DMS53 treated with DMSO at 0.1 percent for 48 hours (cell line): ENCODE measurements around the gene ATE1.
"Not testable (repeated sequence)": the region's sequence is repeated elsewhere in the genome, so short reads cannot be mapped to it uniquely, and the experiment has no call there.

ENCODE experiments used
- DNase-seq: peaks from one replicate; lab custom pipeline; 2025; ENCODE audit not compliant: unreplicated experiment; lab: John Stamatoyannopoulos, UW

The ATE1 gene

GRCh38 chr10:121796342-121796741 is 131.5 kb downstream of the ATE1 start:
- no peak for DNase-seq

GRCh38 chr10:121792198-121792597 is 135.6 kb downstream of the ATE1 start:
- no peak for DNase-seq

GRCh38 chr10:121791761-121792160 is 136.1 kb downstream of the ATE1 start:
- no peak for DNase-seq

DNA sequence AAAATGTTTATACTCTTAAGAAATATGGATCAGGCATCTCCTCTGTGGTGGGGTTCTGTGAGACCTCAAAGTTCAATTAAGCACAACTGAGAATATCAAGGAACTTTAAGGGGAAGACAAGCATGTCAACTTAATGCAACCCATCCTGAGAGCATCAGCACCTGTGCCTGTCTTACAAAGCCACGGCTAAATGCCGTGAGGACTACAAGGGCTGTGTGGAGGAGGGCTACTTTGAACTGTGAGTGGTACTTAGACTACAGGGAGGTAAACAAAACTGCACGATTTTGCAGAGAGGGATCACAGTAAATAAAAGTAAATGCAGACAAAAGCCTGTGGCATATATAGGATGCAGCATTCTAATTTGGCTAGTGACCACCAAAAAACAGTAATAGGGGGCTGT is 139.1 kb downstream of the ATE1 start:
- DNase-seq = peak; percentile 30

- DNase-seq = no peak
Measured at GRCh38 chr10:121788115-121788514, 139.7 kb downstream of the ATE1 start.

- DNase-seq = no peak
Measured at GRCh38 chr10:121787169-121787568, 140.7 kb downstream of the ATE1 start.

DNA sequence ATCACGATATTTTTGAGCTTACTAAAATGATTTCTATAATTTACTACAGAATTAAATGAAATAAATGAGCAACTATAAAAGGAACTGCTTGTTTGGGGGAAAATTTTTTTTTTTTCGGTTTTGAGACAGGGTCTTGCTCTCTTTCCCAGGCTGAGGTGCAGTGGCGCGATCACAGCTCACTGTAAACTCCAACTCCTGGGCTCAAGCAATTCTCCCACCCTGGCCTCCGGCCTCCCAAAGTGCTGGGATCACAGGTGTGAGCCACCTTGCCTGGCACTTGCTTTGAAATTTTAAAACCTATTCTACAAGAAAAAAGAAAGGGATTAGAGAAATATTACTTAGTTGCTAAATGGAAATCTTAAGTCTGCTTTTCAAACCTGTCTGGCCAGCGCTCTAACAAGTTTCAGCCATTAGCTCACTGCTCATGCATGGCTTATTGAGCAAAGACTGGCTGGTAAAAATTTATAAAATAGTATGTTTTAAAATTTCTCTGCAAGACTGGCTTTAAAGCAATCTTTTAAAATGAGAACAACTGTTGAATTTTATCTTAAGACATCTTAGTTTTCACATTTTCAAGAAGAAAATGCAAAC is 144.0 kb downstream of the ATE1 start:
- no peak for DNase-seq

DNA sequence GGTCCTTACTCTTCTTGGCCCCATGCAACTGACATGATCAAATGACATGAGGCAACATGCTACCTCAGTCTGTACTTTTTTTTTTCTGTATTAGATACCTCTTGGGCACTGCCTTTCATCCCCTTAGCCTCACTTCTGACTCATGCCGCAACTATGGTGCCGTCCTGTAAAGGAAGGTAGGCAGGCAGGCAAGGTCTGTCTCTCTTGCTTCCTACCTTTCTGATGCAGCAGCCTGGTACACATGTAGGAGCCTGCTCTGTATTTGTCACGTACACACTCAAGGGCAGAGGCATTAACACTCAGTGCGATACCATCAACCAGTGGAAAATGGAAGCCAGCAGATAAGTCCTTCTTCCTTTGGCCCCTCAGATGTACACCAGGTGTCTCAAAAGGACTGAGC is 146.7 kb downstream of the ATE1 start:
- no peak for DNase-seq

DNA sequence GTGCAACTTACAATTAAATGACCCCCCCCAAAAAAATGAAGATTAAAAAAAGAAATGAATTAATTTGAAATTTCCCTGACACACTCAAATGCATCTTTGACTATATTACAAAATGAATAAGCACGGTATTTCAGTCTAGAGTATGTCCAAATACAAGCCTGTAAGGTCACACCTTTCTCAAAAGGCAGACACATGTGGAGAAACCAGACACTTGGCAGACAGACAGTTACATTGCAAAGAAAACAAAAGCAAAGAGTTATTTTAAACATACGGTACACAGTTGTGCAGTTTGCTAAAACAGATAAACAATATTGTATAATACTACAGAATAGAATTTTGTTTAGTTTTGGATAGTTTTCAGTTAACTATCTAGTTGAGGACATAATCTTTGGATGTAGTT is 153.0 kb downstream of the ATE1 start:
- no peak for DNase-seq

DNA sequence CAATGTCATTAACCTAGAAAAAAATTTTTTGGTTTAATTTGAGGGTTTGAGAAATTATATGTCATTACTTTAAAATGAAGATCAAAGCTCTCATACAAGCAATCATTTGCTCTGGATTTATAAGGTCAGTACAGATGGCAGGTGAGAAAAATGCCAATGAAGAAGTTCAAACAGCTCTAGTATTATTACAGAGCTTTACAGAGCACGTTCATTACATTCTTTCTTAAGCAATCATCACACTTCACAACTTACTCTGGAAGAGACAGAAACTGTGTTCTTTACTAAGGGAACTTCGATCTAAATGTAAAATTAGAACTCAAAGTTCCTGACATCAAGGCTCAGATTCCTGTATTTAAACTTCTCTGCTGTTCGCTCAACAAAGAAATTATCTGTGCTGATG is 153.4 kb downstream of the ATE1 start:
- no peak for DNase-seq

- no peak for DNase-seq
Measured at GRCh38 chr10:121772884-121773283, 154.9 kb downstream of the ATE1 start.

GRCh38 chr10:121772406-121772805 is 155.4 kb downstream of the ATE1 start:
- DNase-seq = no peak

DNA sequence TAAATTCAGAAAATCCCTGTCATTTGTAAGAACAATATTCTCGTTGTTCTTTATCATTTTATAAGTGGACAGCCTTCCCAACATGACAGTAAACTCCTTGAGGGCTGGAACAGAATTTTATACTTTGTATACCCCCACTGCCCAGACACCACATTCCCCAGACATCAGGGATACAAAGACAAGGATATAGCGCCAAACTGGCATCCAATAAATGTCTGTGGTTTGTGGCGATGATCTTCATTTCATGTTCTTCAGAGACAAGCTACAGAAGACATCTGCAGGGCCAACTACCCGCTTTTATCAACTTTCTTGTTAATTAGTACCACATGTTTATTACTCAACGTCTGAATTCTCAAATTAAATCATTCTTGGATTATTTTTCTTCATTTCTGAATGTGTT is 155.9 kb downstream of the ATE1 start:
- no peak for DNase-seq

DNA sequence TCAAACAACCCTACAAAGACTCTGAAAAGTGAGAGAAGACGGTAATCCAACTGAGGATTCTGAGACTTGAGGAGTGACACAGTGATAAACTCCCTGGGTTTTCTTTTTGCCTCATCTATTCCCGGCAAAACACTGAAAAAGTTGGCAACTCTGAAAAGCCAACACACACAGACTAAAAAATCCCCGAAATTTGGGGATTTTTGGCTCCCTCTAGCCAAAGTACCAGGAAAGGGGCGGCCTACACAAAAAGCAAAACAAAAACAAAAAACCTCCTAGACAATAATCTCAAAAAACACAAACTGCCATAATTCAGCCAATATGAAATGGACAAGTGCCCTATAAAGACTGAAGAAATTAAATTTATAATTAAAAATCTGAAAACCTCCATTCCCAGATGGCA is 161.4 kb downstream of the ATE1 start:
- DNase-seq = no peak

DNA sequence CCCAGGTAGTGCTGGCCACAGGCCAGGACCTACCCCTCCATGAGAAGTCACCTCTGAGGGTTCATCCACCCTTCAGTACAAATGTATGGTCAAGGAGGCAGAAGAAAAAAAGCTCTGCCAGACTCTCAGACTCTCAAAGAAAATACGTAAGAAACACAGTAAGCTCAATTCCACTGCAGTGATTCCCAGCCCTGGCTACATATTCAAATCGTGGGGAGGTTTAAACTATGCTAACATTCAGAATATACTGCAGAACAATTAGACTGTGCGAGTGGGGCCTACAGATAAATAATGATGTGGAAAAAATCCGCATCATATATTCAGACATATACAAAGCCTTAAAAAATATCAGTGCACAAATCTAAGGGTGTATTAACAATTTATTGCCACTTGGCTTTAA is 162.6 kb downstream of the ATE1 start:
- DNase-seq = no peak

DNA sequence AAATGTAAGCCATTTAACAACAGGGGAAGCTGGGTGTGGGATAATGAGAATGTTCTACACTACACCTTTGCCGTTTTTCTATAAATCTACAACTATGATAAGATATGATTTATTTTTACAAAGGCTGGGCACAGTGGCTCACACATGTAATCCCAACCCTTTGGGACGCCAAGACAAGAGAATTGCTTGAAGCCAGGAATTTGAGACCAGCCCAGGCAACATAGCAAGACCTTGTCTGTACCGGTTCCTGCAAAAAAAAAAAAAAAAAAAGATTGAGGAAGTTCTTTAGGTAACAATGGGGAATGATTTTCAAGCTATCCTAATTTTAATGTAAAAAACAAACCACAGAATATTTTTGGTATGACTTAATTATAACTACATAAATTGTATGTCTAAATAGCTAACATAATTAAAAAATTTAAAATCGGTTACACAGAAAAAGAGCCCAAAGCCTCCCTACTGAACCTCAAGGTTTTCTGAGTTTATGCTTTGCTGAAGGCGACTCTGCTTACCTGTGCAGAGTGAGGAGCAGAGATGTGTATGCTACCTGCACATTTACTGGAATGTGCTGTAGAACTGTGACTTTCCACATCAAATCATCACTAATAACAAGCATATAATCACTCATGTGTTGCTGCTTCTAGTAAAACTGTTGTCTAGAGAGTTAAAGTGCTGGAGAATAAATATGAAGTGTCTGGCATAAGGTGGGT is 163.4 kb downstream of the ATE1 start:
- no peak for DNase-seq

GRCh38 chr10:121757241-121757640 is 170.6 kb downstream of the ATE1 start:
- DNase-seq = not testable (repeated sequence)

- not testable (repeated sequence) for DNase-seq
Measured at GRCh38 chr10:121755496-121755895, 172.3 kb downstream of the ATE1 start.

GRCh38 chr10:121754666-121755065 is 173.2 kb downstream of the ATE1 start:
- DNase-seq = no peak

DNA sequence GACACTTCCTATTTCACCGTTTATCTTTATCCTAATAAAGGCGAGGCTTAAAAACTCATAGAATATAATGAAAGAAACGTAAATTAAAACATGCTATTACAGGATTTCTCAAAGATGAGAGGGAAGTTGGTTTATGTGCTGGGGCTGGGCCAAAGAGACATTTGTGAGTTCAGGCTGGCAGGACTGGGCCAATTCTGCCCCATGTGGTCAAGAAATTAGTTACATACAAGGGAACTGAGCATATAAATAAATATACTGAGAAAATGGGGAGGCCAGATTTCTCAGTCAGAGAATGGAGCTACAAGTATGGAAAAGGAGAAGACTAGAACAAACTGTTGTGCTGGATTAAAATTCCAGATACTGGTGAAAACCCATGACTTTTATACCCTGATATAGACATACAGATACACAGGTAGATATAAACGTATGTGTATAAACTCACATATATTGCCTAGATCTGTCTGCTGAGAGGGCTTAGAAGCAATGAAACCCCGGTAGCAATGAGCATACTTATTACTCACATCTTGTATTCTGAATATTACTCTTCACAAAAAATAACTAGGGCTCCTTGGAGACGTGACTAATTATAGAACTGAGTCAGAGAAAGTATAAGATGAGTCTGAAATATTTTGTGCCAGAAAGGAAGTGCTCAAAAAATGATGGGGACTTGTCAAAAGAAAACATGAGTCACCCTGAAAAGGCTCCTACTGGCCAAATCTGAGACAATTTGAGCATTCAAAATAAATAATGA is 173.9 kb downstream of the ATE1 start:
- no peak for DNase-seq

- no peak for DNase-seq
Measured at GRCh38 chr10:121751191-121751760, 176.6 kb downstream of the ATE1 start.
